GM18873 (cell line): ENCODE measurements around the gene ZNF221.

ENCODE experiments used
- ATAC-seq: cut with Tn5 transposase; IDR thresholded peaks from one replicate; pipeline ENCODE4 v1.9.1; 2021; ENCODE audit warnings: mild to moderate bottlenecking, moderate library complexity, moderate number of reproducible peaks; ENCODE audit not compliant: unreplicated experiment, low FRiP score

ZNF221 gene

GRCh38 chr19:43956827-43957226, 5.8 kb downstream of the ZNF221 start:
- ATAC-seq, result no peak

DNA sequence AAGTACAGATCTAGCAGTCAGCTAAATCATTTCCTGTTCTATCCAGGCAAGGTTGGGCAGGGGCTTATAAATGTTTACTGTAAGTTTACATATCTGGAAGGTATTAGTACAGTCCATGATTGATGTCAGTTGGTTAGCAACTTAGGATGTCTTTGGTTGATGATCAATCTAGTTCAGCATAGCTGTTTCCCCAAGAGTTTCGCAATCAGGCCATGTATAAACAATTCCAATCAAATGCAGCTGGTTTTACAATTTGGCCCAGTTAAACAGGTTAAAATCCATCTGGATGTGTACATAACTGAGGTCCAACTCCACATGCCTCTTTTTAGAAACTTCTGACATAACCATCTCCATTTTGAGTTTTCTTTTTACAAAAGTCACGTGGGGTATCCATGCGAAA, 6.9 kb downstream of the ZNF221 start:
- no peak for ATAC-seq

GRCh38 chr19:43960411-43960810, 9.4 kb downstream of the ZNF221 start:
- ATAC-seq, result no peak

- ATAC-seq, result no peak
Measured at GRCh38 chr19:43966079-43966694, 15.2 kb downstream of the ZNF221 start.

DNA sequence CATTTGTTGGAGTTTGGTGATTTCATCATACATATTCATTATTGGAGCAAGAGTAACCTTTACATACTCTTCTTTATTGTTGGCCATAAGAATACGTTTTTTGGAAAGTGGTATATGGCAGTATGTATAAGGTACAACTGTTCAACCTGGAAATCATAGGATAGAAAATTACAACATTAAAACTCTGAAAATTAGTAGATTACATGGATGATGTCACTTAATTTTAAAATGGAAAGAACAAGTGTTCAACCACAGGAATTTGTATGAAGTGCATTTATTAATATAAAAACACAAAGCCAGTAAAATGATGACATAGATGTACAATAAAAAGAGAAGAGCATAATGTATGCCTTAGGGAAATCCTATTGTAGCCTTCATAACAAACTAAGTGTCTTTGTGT, 25.7 kb downstream of the ZNF221 start:
- ATAC-seq, result no peak

- no peak for ATAC-seq
Measured at GRCh38 chr19:43983544-43983911, 32.5 kb downstream of the ZNF221 start.

GRCh38 chr19:43983912-43984686, 33.1 kb downstream of the ZNF221 start, which contains the start of gene ZNF155:
Gene ZNF155 (plus strand): TSS chr19:43984188. CDS start chr19:43988544, 4,356 bp downstream.
- no peak for ATAC-seq

DNA sequence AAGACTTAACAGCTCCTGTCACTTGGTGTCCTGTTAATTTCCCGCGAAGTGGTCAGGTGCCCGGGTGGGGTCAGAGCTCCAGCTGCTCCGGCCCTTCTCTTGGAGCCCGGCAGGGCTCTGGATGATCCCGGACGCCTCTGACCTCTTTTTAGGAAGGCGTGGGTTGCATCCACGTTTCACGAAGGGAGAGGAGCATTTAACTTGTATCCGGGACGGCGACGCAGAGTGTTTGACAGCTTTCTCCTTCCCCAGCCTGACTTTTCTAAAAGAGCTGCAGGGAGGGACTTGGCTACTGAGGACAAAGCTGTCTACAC, 33.6 kb downstream of the ZNF221 start:
- no peak for ATAC-seq

- no peak for ATAC-seq
Measured at GRCh38 chr19:43997631-43998290, 46.7 kb downstream of the ZNF221 start.

DNA sequence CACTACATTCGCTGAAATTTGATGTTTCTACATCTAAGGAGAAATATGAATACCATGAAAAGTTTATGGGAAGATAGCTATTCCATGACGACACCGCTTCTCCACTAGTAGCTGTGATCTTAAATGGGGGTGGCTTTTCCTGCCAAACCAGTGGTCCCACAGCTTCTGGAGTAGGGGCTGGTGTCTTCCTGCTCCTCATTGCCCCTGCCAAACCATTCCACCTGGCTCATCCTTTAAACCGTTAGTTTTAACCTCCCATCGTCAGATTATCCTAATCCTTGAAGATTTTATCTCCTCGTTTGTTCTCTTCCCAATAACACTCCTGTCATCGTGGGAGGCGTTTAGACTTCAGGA, 51.2 kb downstream of the ZNF221 start:
- no peak for ATAC-seq

DNA sequence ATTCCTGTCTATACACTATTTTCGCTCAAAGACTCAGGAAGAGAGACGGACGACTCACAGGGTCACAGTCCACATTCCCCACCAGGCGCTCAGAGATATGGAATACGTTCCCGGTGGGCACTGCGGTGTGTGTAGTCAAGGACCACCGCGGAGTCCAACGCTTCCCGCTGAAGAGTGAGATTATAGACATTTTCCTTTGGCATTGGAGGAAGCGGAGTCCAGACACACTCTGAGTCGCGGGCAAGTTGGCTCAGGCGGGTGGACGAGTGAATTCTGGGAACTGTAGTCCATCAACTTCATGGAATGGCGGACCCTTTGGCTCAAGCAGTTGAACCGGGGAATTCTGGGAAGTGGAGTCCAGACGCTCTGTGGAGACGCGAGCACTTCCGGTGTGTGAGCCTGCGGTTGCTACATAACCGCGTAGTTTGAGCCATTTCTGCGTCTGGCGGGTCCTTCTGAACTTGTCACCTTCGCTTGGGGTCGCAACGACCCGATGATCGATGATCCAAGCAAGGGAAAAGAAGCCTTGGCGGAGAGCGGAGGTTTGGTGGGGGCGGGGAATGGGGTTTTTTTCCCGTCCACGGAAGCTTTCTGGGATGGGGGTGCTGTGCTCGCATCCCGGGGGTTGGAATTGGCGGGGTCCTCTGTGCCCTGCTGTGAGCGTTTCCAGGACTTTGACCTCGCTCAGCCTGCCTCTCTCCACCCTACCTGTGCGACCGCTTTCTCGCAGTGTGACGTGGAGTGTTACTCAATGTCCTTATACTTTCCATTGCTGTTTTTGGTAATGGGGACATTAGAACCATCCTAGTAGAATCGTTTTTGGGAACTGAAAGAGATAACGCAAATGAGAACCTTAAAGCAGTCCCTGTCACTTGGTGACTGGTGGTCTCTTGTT, 51.8 kb downstream of the ZNF221 start, which contains the start of gene ZNF230:
ZNF230 (plus strand) TSS at position 392 of the 895 bp plus-strand sequence. CDS start 4,122 bp downstream, outside the sequence.
- ATAC-seq, result peak; percentile 76

DNA sequence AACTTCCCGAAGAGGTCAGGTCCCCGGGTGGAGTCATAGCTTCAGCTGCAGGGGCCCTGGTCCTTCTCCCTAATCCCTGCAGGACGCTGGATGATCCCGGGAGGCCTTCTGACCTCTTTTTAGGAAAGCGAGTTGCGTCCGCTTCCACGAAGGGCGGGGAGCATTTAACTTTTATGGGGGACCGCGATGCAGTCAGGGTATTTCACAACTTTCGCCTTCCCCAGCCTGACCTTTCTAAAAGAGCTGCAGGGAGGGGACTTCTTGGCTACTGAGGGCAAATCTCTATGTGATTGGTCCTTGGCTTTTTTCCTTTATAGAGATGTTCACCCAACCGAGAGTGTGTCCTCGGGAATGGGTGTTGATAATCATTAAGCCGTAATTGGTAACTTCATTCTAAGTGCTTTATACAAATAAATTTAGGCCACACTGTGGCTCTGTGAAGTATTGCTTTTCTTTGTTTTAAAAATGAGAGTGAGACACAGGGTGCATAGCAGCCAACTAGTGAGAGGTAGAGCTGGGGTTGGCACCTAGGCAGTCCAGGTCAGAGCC, 52.5 kb downstream of the ZNF221 start:
- peak; percentile 17 for ATAC-seq

GRCh38 chr19:44005973-44006372, 54.9 kb downstream of the ZNF221 start:
- no peak for ATAC-seq

GRCh38 chr19:44007473-44007872, 56.4 kb downstream of the ZNF221 start:
- no peak for ATAC-seq

- no peak for ATAC-seq
Measured at GRCh38 chr19:44010468-44010867, 59.4 kb downstream of the ZNF221 start.
